Measurements from ENCODE around the gene CNTNAP4. TPM values are rescaled to one million over a fixed set of nuclear protein-coding genes. Genes with fewer than 3 reads are reported as not detected.

Gene CNTNAP4
- polyA plus RNA-seq, 1 of the 3 experiments (the other 2 are of a cell fraction), result not detected

DNA sequence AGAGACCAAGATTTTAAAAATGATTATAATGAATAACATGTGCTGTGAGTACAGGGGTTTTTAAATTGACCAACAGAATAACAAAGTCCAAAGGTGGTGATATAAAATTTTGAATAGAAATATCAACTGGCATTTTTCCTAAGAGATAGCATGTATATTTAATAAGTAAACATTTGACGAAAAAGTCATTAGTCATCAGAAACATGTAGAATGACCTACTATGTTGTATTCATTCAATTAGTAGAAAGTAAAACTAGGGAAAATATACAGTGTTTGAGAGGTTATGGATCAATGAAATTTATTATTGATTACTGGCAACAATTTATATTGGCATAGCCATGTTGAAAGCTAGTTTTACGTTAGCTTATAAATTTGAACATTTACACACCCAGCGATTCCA, 30.6 kb upstream of the CNTNAP4 start (continued):
- TF ChIP-seq, protein P1, sequence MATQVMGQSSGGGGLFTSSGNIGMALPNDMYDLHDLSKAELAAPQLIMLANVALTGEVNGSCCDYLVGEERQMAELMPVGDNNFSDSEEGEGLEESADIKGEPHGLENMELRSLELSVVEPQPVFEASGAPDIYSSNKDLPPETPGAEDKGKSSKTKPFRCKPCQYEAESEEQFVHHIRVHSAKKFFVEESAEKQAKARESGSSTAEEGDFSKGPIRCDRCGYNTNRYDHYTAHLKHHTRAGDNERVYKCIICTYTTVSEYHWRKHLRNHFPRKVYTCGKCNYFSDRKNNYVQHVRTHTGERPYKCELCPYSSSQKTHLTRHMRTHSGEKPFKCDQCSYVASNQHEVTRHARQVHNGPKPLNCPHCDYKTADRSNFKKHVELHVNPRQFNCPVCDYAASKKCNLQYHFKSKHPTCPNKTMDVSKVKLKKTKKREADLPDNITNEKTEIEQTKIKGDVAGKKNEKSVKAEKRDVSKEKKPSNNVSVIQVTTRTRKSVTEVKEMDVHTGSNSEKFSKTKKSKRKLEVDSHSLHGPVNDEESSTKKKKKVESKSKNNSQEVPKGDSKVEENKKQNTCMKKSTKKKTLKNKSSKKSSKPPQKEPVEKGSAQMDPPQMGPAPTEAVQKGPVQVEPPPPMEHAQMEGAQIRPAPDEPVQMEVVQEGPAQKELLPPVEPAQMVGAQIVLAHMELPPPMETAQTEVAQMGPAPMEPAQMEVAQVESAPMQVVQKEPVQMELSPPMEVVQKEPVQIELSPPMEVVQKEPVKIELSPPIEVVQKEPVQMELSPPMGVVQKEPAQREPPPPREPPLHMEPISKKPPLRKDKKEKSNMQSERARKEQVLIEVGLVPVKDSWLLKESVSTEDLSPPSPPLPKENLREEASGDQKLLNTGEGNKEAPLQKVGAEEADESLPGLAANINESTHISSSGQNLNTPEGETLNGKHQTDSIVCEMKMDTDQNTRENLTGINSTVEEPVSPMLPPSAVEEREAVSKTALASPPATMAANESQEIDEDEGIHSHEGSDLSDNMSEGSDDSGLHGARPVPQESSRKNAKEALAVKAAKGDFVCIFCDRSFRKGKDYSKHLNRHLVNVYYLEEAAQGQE (IDR thresholded peaks at IDR 0.05; ENCODE audit: low read depth, low read length), result no peak
- no peak for TF ChIP-seq SIN3A (IDR thresholded peaks at IDR 0.05; ENCODE audit: borderline replicate concordance, low read depth, low read length)

DNA sequence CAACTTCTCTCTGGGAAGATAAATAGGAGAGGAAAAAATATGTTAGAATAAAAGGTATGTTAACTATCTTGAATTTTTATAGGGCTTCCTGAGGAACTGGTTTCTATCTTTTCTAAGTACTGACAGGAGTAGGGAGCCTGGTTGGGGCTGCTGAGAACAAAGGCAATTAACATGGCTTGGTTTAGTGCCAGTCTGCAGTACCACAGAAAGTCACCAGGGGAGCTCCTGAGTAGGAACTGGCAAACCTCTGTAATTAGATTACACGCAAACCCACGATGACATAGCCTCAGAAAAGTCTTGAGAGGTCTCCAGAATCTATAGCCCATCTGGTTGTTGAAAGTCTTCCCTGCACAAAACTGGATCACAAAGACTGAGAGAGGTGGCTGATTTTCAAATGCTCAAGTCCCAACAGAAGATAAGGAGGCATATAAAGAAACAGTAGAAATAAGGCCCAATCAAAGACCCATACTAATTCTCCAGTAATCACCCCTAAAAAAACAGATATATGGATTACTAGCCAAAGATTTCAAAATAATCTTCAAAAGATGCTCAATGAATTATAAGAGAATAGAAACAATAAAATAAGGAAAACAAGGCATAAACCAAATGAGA, 11.7 kb upstream of the CNTNAP4 start:
- no peak overlapping the region for H3K4me2 ChIP-seq
- no peaks in the 10 kb centered on the region for H3K9me2 ChIP-seq
- H3K79me2 ChIP-seq (ENCODE audit: insufficient read depth), result no peaks in the 10 kb centered on the region
- WGBS (ENCODE audit: low lambda C conversion rate), result 7% methylated on average over 2 of the region's 2 CpGs
- TF ChIP-seq, protein P2, sequence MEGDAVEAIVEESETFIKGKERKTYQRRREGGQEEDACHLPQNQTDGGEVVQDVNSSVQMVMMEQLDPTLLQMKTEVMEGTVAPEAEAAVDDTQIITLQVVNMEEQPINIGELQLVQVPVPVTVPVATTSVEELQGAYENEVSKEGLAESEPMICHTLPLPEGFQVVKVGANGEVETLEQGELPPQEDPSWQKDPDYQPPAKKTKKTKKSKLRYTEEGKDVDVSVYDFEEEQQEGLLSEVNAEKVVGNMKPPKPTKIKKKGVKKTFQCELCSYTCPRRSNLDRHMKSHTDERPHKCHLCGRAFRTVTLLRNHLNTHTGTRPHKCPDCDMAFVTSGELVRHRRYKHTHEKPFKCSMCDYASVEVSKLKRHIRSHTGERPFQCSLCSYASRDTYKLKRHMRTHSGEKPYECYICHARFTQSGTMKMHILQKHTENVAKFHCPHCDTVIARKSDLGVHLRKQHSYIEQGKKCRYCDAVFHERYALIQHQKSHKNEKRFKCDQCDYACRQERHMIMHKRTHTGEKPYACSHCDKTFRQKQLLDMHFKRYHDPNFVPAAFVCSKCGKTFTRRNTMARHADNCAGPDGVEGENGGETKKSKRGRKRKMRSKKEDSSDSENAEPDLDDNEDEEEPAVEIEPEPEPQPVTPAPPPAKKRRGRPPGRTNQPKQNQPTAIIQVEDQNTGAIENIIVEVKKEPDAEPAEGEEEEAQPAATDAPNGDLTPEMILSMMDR (IDR thresholded peaks at IDR 0.05), result peak; percentile 52
- TF ChIP-seq, protein P3, sequence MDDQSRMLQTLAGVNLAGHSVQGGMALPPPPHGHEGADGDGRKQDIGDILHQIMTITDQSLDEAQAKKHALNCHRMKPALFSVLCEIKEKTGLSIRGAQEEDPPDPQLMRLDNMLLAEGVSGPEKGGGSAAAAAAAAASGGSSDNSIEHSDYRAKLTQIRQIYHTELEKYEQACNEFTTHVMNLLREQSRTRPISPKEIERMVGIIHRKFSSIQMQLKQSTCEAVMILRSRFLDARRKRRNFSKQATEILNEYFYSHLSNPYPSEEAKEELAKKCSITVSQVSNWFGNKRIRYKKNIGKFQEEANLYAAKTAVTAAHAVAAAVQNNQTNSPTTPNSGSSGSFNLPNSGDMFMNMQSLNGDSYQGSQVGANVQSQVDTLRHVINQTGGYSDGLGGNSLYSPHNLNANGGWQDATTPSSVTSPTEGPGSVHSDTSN (IDR thresholded peaks at IDR 0.05), result no peak
- H3K27ac ChIP-seq (ENCODE audit: low read depth in 2 of 2, low read length in 1 of 2), result no peak overlapping the region
- H3K4me1 ChIP-seq (ENCODE audit: control insufficient read depth in 1 of 2, insufficient read depth in 2 of 2, low read depth in 1 of 2, low read length in 1 of 2), result no peaks in the 10 kb centered on the region
- H3K9ac ChIP-seq, result no peak overlapping the region
- 0 out of 2 replicates have a peak, but pooled peaks cover 3% of the 10 kb centered on the region for H3K9me3 ChIP-seq
- H4K20me1 ChIP-seq (ENCODE audit: insufficient read depth), result no peaks in the 10 kb centered on the region
- H3K4me3 ChIP-seq (ENCODE audit: low read depth in 2 of 2, low read length in 1 of 2), result no peak overlapping the region
- DNase-seq, result peak; percentile 10
- POLR2A ChIA-PET, result no interaction called here
- CTCF ChIA-PET, result interaction anchor here (1.4 kb wide), 1 partner anchor 14 kb away, joined by 5 read pairs; no protein-coding TSS in a partner anchor
- no peaks in the 10 kb centered on the region for H3K27me3 ChIP-seq (ENCODE audit: insufficient read depth)
- no peaks in the 10 kb centered on the region for H3K36me3 ChIP-seq (replicated peaks in 1 of 2; ENCODE audit: control insufficient read depth in 1 of 2, insufficient read depth in 2 of 2, low read length in 1 of 2)
- no peaks in the 10 kb centered on the region for H3F3A ChIP-seq (replicated peaks; ENCODE audit: insufficient read depth)
- no peak overlapping the region for H2AFZ ChIP-seq (ENCODE audit: low read depth)

DNA sequence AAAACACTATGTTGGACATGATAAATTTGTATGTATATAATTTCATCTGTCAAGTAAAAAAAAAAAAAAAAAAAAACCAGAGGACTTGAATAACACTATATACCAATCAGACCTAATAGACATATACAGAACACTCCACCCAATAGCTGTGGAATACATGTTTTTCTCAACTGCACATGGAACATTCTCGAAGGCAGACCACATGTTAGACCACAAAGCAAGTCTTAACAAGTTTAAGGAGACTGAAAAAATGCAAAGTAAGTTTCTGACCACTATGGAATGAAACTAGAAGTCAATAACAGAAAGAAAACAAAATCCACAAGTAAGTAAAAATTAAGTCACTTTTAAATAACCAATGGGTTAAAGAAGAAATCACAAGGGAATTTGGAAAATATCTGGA, 8.4 kb upstream of the CNTNAP4 start:
- H3K4me2 ChIP-seq, result no peak overlapping the region
- H3K27me3 ChIP-seq (ENCODE audit: insufficient read depth), result no peaks in the 10 kb centered on the region
- H2AFZ ChIP-seq (ENCODE audit: low read depth), result no peak overlapping the region
- no peaks in the 10 kb centered on the region for H3K4me1 ChIP-seq (ENCODE audit: control insufficient read depth in 1 of 2, insufficient read depth in 2 of 2, low read depth in 1 of 2, low read length in 1 of 2)
- no peak overlapping the region for H3K27ac ChIP-seq (ENCODE audit: low read depth in 2 of 2, low read length in 1 of 2)
- ChIA-PET CTCF (no interaction called here), POLR2A (no interaction called here)
- DNase-seq, result no peak
- H3F3A ChIP-seq (replicated peaks; ENCODE audit: insufficient read depth), result no peaks in the 10 kb centered on the region
- H3K36me3 ChIP-seq (replicated peaks in 1 of 2; ENCODE audit: control insufficient read depth in 1 of 2, insufficient read depth in 2 of 2, low read length in 1 of 2), result no peaks in the 10 kb centered on the region
- H3K9me3 ChIP-seq, result 0 out of 2 replicates have a peak, but pooled peaks cover 3% of the 10 kb centered on the region
- H3K9ac ChIP-seq, result no peak overlapping the region
- no peaks in the 10 kb centered on the region for H3K9me2 ChIP-seq
- H4K20me1 ChIP-seq (ENCODE audit: insufficient read depth), result no peaks in the 10 kb centered on the region
- 12% methylated on average over 1 of the region's 1 CpG for WGBS (ENCODE audit: low lambda C conversion rate)
- no peaks in the 10 kb centered on the region for H3K79me2 ChIP-seq (ENCODE audit: insufficient read depth)
- no peak overlapping the region for H3K4me3 ChIP-seq (ENCODE audit: low read depth in 2 of 2, low read length in 1 of 2)
- TF ChIP-seq FOXJ3 (CRISPR knock-in tag; IDR thresholded peaks at IDR 0.05), result no peak
- TF ChIP-seq JUND (IDR thresholded peaks at IDR 0.05), result no peak
- TF ChIP-seq, protein P4, sequence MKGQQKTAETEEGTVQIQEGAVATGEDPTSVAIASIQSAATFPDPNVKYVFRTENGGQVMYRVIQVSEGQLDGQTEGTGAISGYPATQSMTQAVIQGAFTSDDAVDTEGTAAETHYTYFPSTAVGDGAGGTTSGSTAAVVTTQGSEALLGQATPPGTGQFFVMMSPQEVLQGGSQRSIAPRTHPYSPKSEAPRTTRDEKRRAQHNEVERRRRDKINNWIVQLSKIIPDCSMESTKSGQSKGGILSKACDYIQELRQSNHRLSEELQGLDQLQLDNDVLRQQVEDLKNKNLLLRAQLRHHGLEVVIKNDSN (IDR thresholded peaks at IDR 0.05; ENCODE audit: borderline replicate concordance, low read depth), result no peak
- TF ChIP-seq FOXM1 (IDR thresholded peaks at IDR 0.05; ENCODE audit: low read depth), result no peak
- TF ChIP-seq NRF1 (IDR thresholded peaks at IDR 0.05; ENCODE audit: low read depth, low read length), result no peak
- TF ChIP-seq CHD2 (IDR thresholded peaks at IDR 0.05; ENCODE audit: low read length, partially characterized antibody), result no peak
- TF ChIP-seq EP300 (IDR thresholded peaks at IDR 0.05; ENCODE audit: borderline replicate concordance in 1 of 2, low read depth in 1 of 2, low read length in 1 of 2), result no peak
- TF ChIP-seq POLR2AphosphoS5 (IDR thresholded peaks at IDR 0.05; ENCODE audit: low read depth, low read length), result no peak
- no peak for TF ChIP-seq MXI1 (IDR thresholded peaks at IDR 0.05; ENCODE audit: low read depth, low read length)
- no peak for TF ChIP-seq ELF1 (IDR thresholded peaks at IDR 0.05)
- no peak for TF ChIP-seq GATA2 (CRISPR knock-in tag; IDR thresholded peaks at IDR 0.05)
- no peak for TF ChIP-seq YY1 (IDR thresholded peaks at IDR 0.05; ENCODE audit: low read depth)
- TF ChIP-seq TCF12 (IDR thresholded peaks at IDR 0.05), result no peak
- no peak for TF ChIP-seq TAF1 (IDR thresholded peaks at IDR 0.05; ENCODE audit: borderline replicate concordance, low read depth, low read length)
- TF ChIP-seq FOSL2 (IDR thresholded peaks at IDR 0.05; ENCODE audit: borderline replicate concordance, low read depth), result no peak
- TF ChIP-seq RFX5 (IDR thresholded peaks at IDR 0.05; ENCODE audit: low read length), result no peak
- TF ChIP-seq GABPA (IDR thresholded peaks at IDR 0.05; ENCODE audit: low read depth), result no peak

Data from SK-N-SH (cell line).